ENCODE results near the gene MYMK.
A peak's percentile ranks its signal among the peaks of the same experiment; 100 is the strongest.

DNA sequence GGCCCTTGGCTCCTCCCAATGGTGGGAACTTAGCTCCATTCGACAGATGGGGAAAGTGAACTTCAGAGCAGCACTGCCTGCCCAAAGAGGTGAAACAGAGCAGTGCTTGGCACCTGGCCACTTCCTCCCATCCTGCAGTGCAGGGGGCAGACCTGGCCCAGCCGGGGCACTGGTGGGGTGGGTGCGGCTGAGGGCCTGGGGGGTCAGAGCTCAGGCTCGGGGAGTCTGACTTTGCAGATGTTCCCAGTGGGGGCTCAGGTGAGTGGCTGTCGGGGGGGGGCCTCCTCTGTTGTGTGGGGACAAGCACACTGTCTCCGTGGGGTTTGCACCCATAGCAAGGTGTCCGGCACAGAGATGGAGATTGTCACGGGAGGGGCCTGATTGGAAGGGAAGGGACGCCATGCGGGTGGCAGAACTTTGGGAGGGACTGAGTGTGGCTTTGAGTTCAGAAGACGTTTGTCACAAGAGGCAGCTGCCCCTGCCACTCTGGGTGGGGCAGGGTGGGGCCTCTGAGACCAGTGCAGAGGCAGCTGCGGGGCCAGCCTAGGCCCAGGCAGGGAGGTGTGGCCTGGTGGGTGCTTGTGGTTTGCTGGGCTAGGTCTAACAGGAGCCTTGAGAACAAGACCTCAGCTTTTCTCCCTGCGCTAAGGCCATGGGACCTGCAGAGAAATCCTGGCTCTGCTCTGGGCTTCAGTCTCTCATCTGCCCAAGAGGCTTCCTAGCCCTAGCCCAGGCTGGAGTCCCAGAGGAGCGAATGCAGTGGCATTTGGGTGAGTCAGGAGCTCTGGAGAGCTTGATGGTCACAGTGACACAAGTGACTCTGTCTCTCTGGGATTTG lies 2.5 kb downstream of the MYMK start:
- peak; percentile 29 for TF ChIP-seq POLR2A (IDR thresholded peaks at IDR 0.05; ENCODE audit: low read length)
- TF ChIP-seq GATA1 (IDR thresholded peaks at IDR 0.05; ENCODE audit: low read depth, low read length) = no peak
